ENCODE results near the gene LRP8.

DNA sequence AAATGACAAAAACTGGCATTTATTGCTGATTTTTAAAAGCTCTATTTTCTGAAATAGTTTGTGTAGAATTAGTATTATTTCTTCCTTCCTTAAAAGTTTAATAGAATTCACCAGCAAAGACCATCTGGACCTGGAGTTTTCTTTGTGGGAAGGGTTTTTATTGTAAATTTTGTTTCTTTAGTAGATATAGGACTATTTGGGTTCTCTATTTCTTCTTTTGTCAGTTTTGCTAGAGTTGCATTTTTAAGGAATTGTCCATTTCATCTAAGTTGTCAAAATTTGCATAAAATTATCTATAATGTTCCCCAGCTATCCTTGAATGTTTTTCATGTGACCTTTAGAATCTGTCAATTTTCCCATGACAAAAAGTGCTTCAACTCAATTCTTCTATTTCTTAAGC, 28.8 kb upstream of the LRP8 start:
- TF ChIP-seq, protein P1, sequence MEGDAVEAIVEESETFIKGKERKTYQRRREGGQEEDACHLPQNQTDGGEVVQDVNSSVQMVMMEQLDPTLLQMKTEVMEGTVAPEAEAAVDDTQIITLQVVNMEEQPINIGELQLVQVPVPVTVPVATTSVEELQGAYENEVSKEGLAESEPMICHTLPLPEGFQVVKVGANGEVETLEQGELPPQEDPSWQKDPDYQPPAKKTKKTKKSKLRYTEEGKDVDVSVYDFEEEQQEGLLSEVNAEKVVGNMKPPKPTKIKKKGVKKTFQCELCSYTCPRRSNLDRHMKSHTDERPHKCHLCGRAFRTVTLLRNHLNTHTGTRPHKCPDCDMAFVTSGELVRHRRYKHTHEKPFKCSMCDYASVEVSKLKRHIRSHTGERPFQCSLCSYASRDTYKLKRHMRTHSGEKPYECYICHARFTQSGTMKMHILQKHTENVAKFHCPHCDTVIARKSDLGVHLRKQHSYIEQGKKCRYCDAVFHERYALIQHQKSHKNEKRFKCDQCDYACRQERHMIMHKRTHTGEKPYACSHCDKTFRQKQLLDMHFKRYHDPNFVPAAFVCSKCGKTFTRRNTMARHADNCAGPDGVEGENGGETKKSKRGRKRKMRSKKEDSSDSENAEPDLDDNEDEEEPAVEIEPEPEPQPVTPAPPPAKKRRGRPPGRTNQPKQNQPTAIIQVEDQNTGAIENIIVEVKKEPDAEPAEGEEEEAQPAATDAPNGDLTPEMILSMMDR (IDR thresholded peaks at IDR 0.05; ENCODE audit: extremely low read depth in 1 of 2, insufficient read depth in 1 of 2, low read depth in 1 of 2, low read length in 2 of 2): no peak
- TF ChIP-seq FOS (IDR thresholded peaks at IDR 0.05; ENCODE audit: borderline replicate concordance, insufficient read depth, low read length) (no peak), EZH2 (IDR thresholded peaks at IDR 0.05; ENCODE audit: borderline replicate concordance, low read depth, low read length, severe bottlenecking) (no peak), GATA2 (IDR thresholded peaks at IDR 0.05; ENCODE audit: insufficient read depth, insufficient read length, low read depth, low read length) (no peak)
